Stimulated activated CD4-positive, alpha-beta T cell treated with anti-CD3 and anti-CD28 coated beads, Interleukin-1b, Interleukin-23, amount 100 ng/mL, for 1 hour (primary cell): ENCODE measurements around the gene AVP.

Experiments
- DNase-seq, 2 donors: peaks; one replicate each; pipeline ENCODE4 v3.0.0-alpha.2; 2020; ENCODE audit warnings: low read depth in 2 of 2

AVP gene

DNA sequence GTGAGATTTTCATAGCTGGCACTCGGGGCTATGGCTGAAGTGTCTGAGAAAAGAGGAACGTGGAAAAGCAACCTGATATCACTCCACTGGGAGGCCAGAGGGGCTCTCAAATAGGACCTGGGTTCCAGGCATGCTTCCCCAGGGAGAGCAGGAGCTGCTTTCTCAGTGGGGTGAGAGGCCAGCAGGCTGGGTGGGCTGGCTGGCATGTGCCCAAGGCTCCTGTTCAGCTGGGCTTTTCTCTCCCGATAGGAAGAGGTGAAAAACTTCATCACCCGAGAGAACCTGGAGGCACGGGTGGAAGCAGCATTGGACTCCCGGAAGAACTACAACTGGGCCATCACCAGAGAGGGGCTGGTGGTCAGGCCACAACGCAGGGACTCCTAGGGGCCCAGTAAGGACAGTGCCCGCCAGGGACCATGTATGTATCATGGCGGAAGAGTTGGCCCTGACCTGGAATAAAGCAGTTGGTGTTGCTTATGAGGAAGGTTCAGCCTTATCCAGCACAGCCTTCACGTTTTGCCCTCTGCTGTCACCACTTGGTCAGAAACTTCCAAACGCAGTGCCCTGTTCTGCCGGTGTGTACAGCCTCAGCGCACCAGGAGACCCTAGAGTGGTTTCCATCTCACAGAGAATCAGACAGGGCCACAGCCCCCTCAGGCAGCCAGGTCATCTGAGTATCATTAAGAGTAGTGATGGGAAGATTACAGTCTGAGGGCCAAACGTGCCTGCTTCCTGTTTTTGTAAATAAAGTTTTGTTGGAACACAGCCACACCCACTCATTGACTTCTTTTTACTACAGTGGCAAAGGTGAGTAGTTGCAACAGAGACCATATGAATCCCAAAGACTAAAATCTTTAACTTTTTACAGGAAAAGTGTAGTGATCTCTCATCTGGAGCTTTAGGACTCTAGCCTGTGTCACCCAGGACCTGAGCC is 36.8 kb downstream of the AVP start:
- no peak for DNase-seq

DNA sequence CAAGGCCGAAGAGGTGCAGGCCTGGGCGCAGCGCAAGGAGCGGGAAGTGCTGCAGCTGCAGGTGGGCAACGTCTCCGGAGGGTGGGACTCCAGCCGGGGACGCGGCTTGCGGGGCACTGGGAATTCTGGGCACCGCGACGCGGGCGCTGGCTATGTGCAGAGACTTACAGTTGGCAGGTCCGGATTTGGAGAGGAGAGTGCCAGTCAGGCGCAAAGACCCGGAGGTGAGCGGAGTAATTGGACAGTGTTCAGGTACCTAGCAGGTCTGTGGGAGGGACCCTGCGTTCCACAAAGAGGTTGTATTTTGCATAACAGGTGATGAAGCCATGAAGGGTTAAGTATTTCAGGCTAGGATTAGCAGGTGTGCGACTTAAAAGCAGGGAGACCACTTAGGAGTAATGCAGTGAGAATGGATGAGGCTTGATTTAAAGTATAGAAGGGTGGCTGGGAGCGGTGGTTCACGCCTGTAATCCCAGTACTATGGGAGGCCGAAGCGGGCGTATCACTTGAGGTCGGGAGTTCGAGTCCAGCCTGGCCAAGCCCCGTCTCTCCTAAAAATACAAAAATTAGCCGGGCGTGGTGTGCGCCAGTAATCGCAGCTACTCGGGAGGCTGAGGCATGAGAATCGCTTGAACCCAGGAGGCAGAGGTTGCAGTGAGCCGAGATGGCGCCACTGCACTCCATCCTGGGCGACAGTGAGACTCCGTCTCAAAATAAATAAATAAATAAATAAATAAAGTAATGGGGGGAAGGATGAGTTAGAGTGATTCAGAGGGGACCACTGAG is 37.7 kb downstream of the AVP start:
- DNase-seq = no peak

GRCh38 chr20:3045816-3046676 is 38.5 kb downstream of the AVP start, which contains the start of gene MRPS26:
TSS of gene MRPS26 (plus strand) at chr20:3046052. CDS start at chr20:3046069, 17 bp downstream.
- DNase-seq = peak; percentile 32 to 65

GRCh38 chr20:3045042-3045815 is 39.3 kb downstream of the AVP start:
- DNase-seq = no peak

DNA sequence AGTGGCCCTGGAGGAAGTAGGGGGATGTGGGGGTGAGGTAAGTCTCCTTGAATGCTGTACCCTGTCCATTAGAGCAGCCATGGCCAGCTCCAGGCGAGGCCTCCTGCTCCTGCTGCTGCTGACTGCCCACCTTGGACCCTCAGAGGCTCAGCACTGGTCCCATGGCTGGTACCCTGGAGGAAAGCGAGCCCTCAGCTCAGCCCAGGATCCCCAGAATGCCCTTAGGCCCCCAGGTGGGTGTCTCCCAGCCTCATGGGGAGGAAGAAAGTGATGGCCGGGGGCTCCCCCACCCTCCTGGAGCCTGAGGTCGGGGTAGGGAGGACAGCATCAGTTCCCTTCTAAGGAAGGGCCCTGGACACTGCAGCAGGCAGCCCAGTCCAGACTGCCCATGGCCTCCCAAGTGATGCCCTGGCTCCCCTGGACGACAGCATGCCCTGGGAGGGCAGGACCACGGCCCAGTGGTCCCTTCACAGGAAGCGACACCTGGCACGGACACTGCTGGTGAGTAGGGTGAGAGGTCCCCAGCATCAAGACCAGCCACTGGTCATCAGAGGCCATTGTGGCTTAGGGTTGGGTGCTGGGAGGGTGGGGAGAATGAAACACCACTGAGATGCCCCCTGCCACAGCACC is 40.1 kb downstream of the AVP start:
- no peak for DNase-seq

DNA sequence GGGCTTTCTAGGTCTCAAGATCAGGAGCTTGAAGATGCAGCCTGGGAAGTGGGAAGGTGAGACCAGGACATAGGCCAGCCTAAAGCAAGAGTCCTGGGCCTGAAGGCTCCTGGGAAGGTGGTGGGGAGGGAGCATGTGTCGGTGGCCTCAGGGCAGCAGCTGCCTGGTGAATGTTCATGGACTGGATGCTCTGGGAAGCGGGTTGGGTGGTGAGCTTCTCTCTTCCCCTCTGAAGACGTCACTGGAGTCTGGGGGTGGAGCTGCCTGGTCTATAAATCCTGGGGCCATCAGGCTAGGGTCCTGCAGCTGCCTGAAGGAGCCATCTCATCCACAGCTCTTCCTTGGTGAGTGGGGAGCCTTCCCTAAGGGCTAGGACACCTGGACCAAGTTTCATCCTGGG is 41.2 kb downstream of the AVP start, which contains the start of gene GNRH2:
Gene GNRH2, plus strand, starts transcription at position 301 of the 400 bp plus-strand sequence. CDS start 793 bp downstream, outside the sequence.
- DNase-seq = no peak

- DNase-seq = no peak
Observed at GRCh38 chr20:3042625-3043024, 41.9 kb downstream of the AVP start.

DNA sequence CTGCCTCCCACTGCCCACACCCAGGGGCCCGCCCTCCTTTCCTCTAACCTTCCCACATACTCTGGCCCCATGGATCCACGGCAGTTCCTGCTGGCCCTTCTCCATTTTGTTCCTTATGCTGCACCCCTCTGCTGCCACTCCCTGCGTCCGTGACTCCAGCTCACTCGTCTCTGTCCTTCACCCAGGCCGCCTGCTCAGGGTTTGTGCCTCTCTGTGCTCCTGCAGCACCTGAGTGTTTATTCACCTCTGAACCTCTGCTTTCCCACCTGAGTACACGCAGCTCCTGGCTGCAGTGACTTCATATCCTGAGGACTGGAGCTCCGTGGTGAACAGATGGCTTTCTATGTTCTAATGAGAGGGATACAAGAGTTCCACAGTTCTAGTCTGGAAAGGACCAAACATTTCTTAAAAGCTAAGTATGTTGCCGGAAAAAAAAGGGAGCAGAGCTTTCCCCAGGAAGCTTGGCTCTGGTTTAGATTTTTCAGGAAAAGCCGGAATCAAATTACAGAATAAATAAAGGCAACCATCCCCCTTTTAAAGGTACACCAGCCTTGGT is 42.6 kb downstream of the AVP start:
- no peak for DNase-seq

- DNase-seq = no peak
Observed at GRCh38 chr20:3040086-3040485, 44.4 kb downstream of the AVP start.

GRCh38 chr20:3039426-3039825 is 45.1 kb downstream of the AVP start:
- no peak for DNase-seq

- no peak for DNase-seq
Observed at GRCh38 chr20:3038454-3038853, 46.1 kb downstream of the AVP start.

DNA sequence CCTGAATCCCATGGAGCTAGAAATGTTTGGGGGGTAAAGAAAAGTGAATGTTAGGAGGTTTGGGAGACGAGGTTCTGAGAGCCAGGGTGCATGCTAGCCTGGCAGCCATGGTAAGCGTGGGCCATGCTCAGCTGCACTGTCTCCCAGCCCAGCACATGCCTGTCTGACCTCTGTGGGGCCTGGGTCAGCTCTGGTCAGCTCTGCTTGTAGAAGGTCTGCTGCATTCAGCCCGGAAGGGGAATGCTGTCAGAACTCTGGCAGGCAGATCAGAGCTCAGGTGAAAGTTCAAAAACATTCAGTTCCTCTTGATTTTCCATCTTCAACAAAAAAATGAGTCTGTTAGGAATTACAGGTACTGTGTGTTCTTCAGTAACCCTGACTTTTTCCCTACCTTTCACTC is 46.9 kb downstream of the AVP start:
- DNase-seq = no peak

- DNase-seq = no peak
Observed at GRCh38 chr20:3032624-3033023, 51.9 kb downstream of the AVP start.
